Measurements from ENCODE around the gene TOP2A.

The TOP2A gene

GRCh38 chr17:40364121-40364861, 53.4 kb downstream of the TOP2A start, which contains the start of gene GJD3:
Gene GJD3, minus strand, starts transcription at chr17:40364737. Its CDS starts 922 bp downstream, at chr17:40363815.
- TF ChIP-seq, protein P1, sequence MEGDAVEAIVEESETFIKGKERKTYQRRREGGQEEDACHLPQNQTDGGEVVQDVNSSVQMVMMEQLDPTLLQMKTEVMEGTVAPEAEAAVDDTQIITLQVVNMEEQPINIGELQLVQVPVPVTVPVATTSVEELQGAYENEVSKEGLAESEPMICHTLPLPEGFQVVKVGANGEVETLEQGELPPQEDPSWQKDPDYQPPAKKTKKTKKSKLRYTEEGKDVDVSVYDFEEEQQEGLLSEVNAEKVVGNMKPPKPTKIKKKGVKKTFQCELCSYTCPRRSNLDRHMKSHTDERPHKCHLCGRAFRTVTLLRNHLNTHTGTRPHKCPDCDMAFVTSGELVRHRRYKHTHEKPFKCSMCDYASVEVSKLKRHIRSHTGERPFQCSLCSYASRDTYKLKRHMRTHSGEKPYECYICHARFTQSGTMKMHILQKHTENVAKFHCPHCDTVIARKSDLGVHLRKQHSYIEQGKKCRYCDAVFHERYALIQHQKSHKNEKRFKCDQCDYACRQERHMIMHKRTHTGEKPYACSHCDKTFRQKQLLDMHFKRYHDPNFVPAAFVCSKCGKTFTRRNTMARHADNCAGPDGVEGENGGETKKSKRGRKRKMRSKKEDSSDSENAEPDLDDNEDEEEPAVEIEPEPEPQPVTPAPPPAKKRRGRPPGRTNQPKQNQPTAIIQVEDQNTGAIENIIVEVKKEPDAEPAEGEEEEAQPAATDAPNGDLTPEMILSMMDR (IDR thresholded peaks at IDR 0.05; ENCODE audit: extremely low read depth, missing control alignments), result no peak
- peak; percentile 18 for DNase-seq (ENCODE audit: low spot score)

DNA sequence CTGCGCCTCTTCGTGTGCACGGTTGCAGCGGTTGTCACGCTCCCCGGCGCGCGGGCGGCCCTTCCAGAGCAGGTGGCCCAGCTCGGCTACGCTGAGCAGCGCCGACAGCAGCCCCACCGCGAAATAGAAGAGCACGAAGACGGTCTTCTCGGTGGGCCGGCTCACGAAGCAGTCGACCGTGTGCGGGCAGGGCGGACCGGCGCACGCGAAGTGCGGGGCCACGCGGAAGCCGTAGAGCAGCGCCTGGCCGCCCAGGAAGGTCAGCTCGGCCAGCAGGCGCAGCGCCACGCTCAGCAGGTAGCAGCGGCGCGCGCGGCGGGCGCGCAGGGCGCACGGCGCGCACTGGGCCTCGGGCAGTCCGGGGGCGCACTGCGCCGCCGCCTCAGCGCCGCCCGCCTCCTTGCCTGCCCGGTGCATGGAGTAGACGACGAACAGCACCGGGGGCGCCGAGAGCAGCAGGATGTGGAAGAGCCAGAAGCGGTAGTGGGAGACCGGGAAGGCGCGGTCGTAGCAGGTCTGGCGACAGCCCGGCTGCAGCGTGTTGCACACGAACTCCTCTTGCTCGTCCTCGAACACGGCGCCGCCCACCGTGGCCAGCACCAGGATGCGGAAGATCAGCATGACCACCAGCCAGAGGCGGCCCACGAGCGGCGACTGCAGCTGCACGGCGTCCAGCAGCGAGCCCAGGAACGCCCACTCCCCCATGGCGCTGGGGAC, 54.4 kb downstream of the TOP2A start:
- TF ChIP-seq, protein P1 (IDR thresholded peaks at IDR 0.05; ENCODE audit: extremely low read depth, missing control alignments), result no peak
- DNase-seq (ENCODE audit: low spot score), result peak; percentile 76

GRCh38 chr17:40362696-40363110, 55.0 kb downstream of the TOP2A start:
- TF ChIP-seq, protein P1 (IDR thresholded peaks at IDR 0.05; ENCODE audit: extremely low read depth, missing control alignments), result peak; percentile 86
- peak; percentile 95 for DNase-seq (ENCODE audit: low spot score)

DNA sequence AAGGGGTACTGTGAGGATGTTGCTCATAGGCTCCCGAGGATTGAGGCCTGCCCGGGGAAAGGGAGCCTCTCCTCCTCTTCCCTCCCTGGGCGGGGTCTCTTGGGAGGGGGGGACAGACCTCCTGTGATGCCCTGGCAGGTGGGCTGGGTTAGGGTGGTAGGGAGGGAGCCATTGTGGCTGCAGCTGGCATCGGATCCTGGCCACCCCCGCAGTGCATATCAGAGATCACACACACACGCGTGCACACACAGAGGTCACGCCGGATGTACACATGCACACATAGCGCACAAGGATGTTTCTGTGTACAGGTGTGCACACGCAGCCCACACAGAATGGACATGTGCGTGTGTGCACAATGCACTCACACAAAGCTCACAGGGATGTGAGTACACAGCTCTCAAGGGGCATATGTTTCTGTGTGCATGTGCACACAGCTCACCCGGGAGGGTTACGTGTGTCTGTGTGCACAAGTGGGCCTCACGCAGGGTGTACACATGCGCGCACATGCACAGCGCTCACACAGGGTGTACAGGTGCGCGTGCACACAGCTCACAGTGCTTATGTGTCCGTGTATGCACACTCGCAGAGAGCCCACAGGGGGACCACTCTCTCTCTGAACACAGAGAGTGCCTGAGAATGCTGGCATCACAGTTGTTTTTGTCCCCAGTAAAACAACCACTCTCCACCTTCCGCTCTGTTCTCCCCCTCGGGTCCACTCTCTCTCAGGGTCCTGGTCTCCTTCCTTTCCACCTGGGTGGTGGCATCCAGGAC, 55.6 kb downstream of the TOP2A start:
- TF ChIP-seq, protein P1 (IDR thresholded peaks at IDR 0.05; ENCODE audit: extremely low read depth, missing control alignments), result no peak
- no peak for DNase-seq (ENCODE audit: low spot score)

DNA sequence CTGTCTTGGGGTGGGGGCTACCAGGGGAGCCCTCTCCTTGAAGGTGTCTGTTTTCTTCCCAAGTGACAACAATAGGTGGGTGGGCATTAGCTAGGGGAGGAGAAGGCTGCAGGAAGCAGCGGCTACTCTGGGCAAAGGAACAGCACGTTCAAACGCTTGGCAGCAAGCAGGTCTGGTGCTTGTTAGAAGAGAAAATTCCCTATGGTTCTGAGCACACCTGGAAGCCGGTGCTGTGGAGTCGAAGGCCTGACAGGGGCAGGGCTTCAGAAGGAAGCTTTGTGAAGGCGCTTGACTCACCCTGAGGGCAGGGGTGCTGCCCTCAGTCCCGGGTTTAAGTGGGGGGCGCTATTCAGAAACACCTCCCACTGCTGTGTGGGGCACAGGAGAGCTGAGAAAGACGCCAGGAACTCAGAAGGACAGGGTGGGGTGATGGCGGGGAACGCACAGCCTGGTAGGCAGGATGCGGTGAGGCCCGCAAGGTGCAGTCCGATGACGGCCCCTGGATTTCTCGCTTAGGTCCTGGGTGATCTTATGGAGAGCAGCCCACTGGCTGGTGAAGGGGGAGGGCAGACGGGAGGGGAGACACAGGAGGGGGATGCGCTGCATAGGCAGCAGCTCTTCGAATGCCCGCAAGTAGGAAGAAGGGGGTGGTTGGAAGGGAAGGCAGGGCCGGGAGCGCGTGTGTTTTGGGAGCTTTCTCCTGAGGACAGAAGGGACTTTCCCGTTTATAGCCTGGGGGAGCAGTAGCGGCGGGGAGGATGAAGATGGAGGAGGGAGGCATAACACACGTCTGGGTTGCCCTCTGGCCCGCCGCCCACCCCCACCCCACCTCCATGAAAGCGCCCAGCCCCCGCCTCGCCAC, 56.4 kb downstream of the TOP2A start:
- TF ChIP-seq, protein P1 (IDR thresholded peaks at IDR 0.05; ENCODE audit: extremely low read depth, missing control alignments), result no peak
- no peak for DNase-seq (ENCODE audit: low spot score)

DNA sequence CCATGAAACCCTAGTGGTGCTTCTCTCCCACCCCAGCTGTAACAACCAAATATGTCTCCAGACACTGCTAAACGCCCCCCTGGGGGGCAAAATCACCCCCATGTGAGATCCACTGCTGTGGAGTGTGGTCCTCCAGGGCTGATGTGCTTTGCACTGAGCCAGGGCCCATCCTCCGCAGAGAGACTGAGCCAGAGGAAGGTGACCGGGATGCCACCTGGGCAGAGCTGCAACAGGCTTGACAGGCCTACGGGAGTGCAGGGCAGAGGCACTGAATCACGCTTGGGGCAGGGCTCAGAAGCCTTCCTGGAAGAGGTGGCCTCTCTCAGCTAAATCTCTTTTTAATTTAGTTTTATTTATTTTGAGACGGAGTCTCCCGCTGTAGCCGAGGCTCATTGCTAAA, 57.6 kb downstream of the TOP2A start:
- DNase-seq (ENCODE audit: low spot score), result no peak
- TF ChIP-seq, protein P1 (IDR thresholded peaks at IDR 0.05; ENCODE audit: extremely low read depth, missing control alignments), result no peak
